Peyer's patch (tissue), 4 donors: ENCODE measurements around the gene ZNF346. TPM values are rescaled to one million over a fixed set of nuclear protein-coding genes. Genes with fewer than 3 reads are reported as not detected.

ENCODE experiments used
- DNase-seq, 3 donors: peaks; one replicate each; pipeline ENCODE4 v3.0.0-alpha.2; 2017 to 2019
- H3K27ac ChIP-seq, 4 donors: fragments of 200-600 bp; sonication (generic); one replicate each; pipeline ENCODE4 v1.5.1; 2016 to 2019
- H3K27me3 ChIP-seq, 2 donors: fragments of 200-600 bp; sonication (generic); one replicate each; pipeline ENCODE4 v1.5.1; 2019
- H3K36me3 ChIP-seq, 3 donors: fragments of 200-600 bp; sonication (generic); one replicate each; pipeline ENCODE4 v1.5.1; 2016 to 2019
- H3K4me1 ChIP-seq, 4 donors: fragments of 200-600 bp; sonication (generic); one replicate each; pipeline ENCODE4 v1.5.1; 2016 to 2019
- H3K4me3 ChIP-seq, 4 donors: fragments of 200-600 bp; sonication (generic); 1 replicate in 3 of 4; 2 replicates in 1 of 4; pipeline ENCODE4 v1.5.1; 2016 to 2019; ENCODE audit warnings: mild to moderate bottlenecking in 1 of 4
- H3K9me3 ChIP-seq, 4 donors: fragments of 200-600 bp; sonication (generic); one replicate each; pipeline ENCODE4 v1.5.1; 2016 to 2019; ENCODE audit warnings: mild to moderate bottlenecking in 1 of 4
- CTCF ChIP-seq, 6 experiments: fragments of 450-650 bp in 4 of 6; fragments of 200-600 bp in 2 of 6; sonication (generic) in 1 of 6; IDR thresholded peaks; one replicate each; pipeline ENCODE4 v1.5.1; 2017 to 2019; ENCODE audit warnings: antibody characterized with exemption in 6 of 6, mild to moderate bottlenecking in 3 of 6, moderate library complexity in 1 of 6
- POLR2A ChIP-seq, 2 donors: fragments of 450-650 bp; IDR thresholded peaks; one replicate each; pipeline ENCODE4 v1.5.1; 2017; ENCODE audit warnings: antibody characterized with exemption in 2 of 2, mild to moderate bottlenecking in 2 of 2, moderate library complexity in 2 of 2
- total RNA-seq, 4 donors: library from RNA; depleted of rRNA; stranded (reverse); fragments of >200 nt; gene quantifications; one replicate each; pipeline ENCODE4 v1.1.0, GENCODE V29; 2016

The ZNF346 gene
- total RNA-seq, 4 donors from 2014 or later = 15.9 to 27.3 (median 20.0) TPM

DNA sequence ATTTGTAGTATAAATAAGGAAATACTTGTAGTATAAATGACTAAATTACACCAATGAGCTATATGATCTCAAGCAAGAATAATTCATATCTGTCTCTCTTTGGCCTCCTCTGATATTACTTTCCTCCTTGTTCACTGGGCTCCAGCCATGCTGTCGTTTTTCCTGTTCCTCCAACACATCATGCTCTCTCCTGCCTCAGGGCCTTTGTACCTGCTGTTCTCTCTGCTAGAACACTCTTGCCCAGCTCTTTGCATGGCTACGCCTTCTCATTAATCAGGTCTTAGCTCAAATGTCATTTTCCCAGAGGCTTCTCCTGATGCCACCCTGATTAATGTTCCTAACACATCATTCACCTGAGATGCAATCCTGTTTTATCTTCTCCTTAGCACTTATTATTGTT, 2.5 kb upstream of the ZNF346 start:
- no peak overlapping the region for H3K4me3 ChIP-seq
- H3K27ac ChIP-seq = no peak overlapping the region
- no peak for DNase-seq
- TF ChIP-seq POLR2A (IDR thresholded peaks at IDR 0.05) (no peak), CTCF (IDR thresholded peaks at IDR 0.05) (no peak)
- H3K36me3 ChIP-seq = no peaks in the 10 kb centered on the region
- peaks cover 0 to 16% (median 5%) of the 10 kb centered on the region in 4 donors for H3K4me1 ChIP-seq
- H3K27me3 ChIP-seq = no peaks in the 10 kb centered on the region
- no peaks in the 10 kb centered on the region for H3K9me3 ChIP-seq

DNA sequence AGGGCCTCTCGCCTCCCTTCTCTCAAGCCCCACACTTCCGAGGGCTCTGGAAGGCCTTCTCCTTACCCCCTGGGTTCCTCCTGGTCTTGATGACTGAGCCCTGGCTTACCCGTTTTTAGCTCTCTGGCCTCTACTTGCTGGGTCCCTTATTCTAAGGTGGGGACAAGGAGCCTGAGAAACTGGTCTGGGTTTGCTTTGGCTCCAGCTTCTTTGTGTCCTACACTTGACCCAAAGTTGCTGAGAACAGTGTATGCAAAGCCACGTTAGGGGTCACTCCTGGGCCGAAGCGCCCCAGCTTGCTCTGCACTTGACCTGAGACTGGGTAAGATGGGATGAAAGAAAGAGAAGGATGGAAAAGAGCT, 788 bp downstream of the ZNF346 start:
- no peak for DNase-seq
- Histone ChIP-seq H3K4me3 (peak overlapping the region; percentile 77 to 95 (median 86)), H3K36me3 (no peaks in the 10 kb centered on the region), H3K27me3 (no peaks in the 10 kb centered on the region), H3K4me1 (peaks cover 0 to 21% (median 5%) of the 10 kb centered on the region in 4 donors), H3K9me3 (no peaks in the 10 kb centered on the region), H3K27ac (peak overlapping the region; percentile 75 to 91 (median 78))
- TF ChIP-seq POLR2A (IDR thresholded peaks at IDR 0.05) (no peak), CTCF (IDR thresholded peaks at IDR 0.05) (no peak)

GRCh38 chr5:177024559-177024958, 2.1 kb downstream of the ZNF346 start:
- no peaks in the 10 kb centered on the region for H3K36me3 ChIP-seq
- H3K4me1 ChIP-seq = peaks cover 0 to 21% (median 5%) of the 10 kb centered on the region in 4 donors
- DNase-seq = no peak
- no peaks in the 10 kb centered on the region for H3K27me3 ChIP-seq
- H3K4me3 ChIP-seq = no peak overlapping the region
- H3K27ac ChIP-seq = no peak overlapping the region
- H3K9me3 ChIP-seq = no peaks in the 10 kb centered on the region
- TF ChIP-seq POLR2A (IDR thresholded peaks at IDR 0.05) (no peak), CTCF (IDR thresholded peaks at IDR 0.05) (no peak)

- Histone ChIP-seq H3K9me3 (no peaks in the 10 kb centered on the region), H3K36me3 (no peaks in the 10 kb centered on the region), H3K27ac (no peak overlapping the region), H3K27me3 (no peaks in the 10 kb centered on the region), H3K4me1 (peaks cover 0 to 21% (median 5%) of the 10 kb centered on the region in 4 donors), H3K4me3 (no peak overlapping the region)
- no peak for DNase-seq
- TF ChIP-seq POLR2A (IDR thresholded peaks at IDR 0.05) (no peak), CTCF (IDR thresholded peaks at IDR 0.05) (no peak)
Measured at GRCh38 chr5:177025101-177025601, 2.7 kb downstream of the ZNF346 start.

DNA sequence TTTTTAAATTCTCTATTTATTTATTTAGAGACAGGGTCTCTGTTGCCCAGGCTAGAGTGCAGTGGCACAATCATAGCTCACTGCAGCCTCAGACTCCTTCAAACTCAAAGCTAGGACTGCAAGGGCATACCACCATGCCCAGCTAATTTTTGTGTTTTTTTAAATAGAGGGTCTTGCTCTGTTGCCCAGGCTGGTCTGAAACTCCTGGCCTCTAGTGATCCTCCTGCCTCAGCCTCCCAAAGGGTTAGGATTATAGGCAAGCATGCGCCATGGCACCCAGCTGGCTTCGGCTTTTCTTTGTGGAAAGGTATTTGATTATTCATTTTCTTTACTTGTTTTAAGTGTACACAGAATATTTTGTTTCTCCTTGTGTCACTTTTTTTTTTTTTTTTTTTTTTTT, 5.2 kb downstream of the ZNF346 start:
- Histone ChIP-seq H3K27ac (no peak overlapping the region), H3K4me3 (no peak overlapping the region), H3K36me3 (peaks cover 0 to 4% (median 0%) of the 10 kb centered on the region in 3 donors), H3K27me3 (no peaks in the 10 kb centered on the region), H3K4me1 (peaks cover 0 to 15% (median 2%) of the 10 kb centered on the region in 4 donors), H3K9me3 (no peaks in the 10 kb centered on the region)
- DNase-seq = no peak
- TF ChIP-seq CTCF (IDR thresholded peaks at IDR 0.05) (no peak), POLR2A (IDR thresholded peaks at IDR 0.05) (no peak)

DNA sequence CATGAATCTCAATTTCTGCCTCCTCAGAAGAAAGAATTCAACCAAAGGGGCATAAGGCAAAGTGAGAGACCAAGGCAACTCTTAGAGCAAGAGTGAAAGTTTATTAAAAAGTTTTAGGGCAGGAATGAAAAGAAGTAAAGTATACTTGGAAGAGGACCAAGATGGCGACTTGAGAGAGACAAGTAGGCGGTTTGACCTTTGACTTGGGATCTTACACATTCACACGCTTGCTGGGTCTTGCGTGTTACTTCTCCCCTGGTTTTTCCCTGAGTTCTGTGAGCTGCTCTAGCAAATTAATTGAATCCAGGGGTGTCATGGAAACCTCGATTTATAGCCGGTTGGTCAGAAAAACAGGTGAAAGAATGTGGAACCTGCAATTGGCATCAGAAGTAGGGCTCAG, 7.0 kb downstream of the ZNF346 start:
- Histone ChIP-seq H3K27me3 (no peaks in the 10 kb centered on the region), H3K36me3 (peaks cover 0 to 4% (median 0%) of the 10 kb centered on the region in 3 donors), H3K4me1 (peaks cover 0 to 9% (median 0%) of the 10 kb centered on the region in 4 donors), H3K9me3 (no peaks in the 10 kb centered on the region), H3K4me3 (no peak overlapping the region), H3K27ac (no peak overlapping the region)
- no peak for TF ChIP-seq POLR2A (IDR thresholded peaks at IDR 0.05)
- no peak for TF ChIP-seq CTCF (IDR thresholded peaks at IDR 0.05)
- DNase-seq = no peak
